H1 (cell line): Measurements from ENCODE around the gene RAP2A. TPM values are rescaled to one million over a fixed set of nuclear protein-coding genes. Genes with fewer than 3 reads are reported as not detected.

Source experiments
- CTCF ChIA-PET: fragments of 300-600 bp; sonication (Branson Sonifier 250); formaldehyde crosslinking; loops from one replicate; lab custom pipeline; 2021; ENCODE audit not compliant: partially characterized antibody; lab: Charles Lee
- POLR2A ChIA-PET: fragments of 300-600 bp; sonication (Branson Sonifier 250); formaldehyde crosslinking; loops from one replicate; lab custom pipeline; 2021; ENCODE audit warnings: inconsistent platforms; ENCODE audit not compliant: partially characterized antibody; lab: Charles Lee
- DNase-seq, 2 experiments: peaks; one replicate each; pipeline versions ENCODE4 v3.0.0 to v3.0.0-alpha.2; 2010 to 2022; ENCODE audit warnings: low spot score in 2 of 2, low read depth in 1 of 2, mixed read lengths in 1 of 2
- FAIRE-seq: peaks from 2 replicates; lab custom pipeline; 2011; peaks lifted over from hg19 to GRCh38; lab: Jason Lieb, UNC
- H2AFZ ChIP-seq: 2 replicates; pipeline ENCODE4 v1.8.1; 2012; ENCODE audit warnings: low read length, inconsistent platforms
- H2AK5ac ChIP-seq: 2 replicates; pipeline ENCODE4 v1.6.1; 2013; ENCODE audit warnings: low read depth, low read length
- H2BK120ac ChIP-seq: replicated peaks from 2 replicates; pipeline ENCODE3; 2013; ENCODE audit warnings: low read depth, low read length, inconsistent platforms
- H2BK12ac ChIP-seq: 2 replicates; pipeline ENCODE4 v1.6.1; 2013; ENCODE audit warnings: low read depth, low read length
- H2BK15ac ChIP-seq: 2 replicates; pipeline ENCODE4 v1.6.1; 2013; ENCODE audit warnings: low read length
- H2BK20ac ChIP-seq: 2 replicates; pipeline ENCODE4 v1.6.1; 2013; ENCODE audit warnings: low read length
- H2BK5ac ChIP-seq: 2 replicates; pipeline ENCODE4 v1.6.1; 2013; ENCODE audit warnings: low read depth, low read length
- H3K14ac ChIP-seq: 2 replicates; pipeline ENCODE4 v1.6.1; 2013; ENCODE audit warnings: inconsistent platforms; ENCODE audit not compliant: insufficient read length
- H3K18ac ChIP-seq: 2 replicates; pipeline ENCODE4 v1.6.1; 2013; ENCODE audit warnings: low read length; ENCODE audit errors: extremely low read depth
- H3K23ac ChIP-seq: 2 replicates; pipeline ENCODE4 v1.6.1; 2013; ENCODE audit warnings: inconsistent platforms; ENCODE audit not compliant: insufficient read length
- H3K23me2 ChIP-seq: 2 replicates; pipeline ENCODE4 v1.6.1; 2013; ENCODE audit warnings: low read depth, low read length
- H3K27ac ChIP-seq: 2 replicates; pipeline ENCODE4 v1.6.1; 2011; ENCODE audit warnings: low read depth, low read length, inconsistent platforms
- H3K27me3 ChIP-seq, 4 experiments: replicated peaks in 1 of 4; 1 replicate in 1 of 4; 2 replicates in 3 of 4; pipeline versions ENCODE4 v1.6.1 to v1.8.1; 2011 to 2013; ENCODE audit warnings: low read length in 3 of 4, mild to moderate bottlenecking in 3 of 4, inconsistent platforms in 2 of 4, mixed read lengths in 2 of 4, moderate library complexity in 1 of 4; ENCODE audit not compliant: control insufficient read depth in 3 of 4, insufficient read depth in 3 of 4; ENCODE audit errors: extremely low read depth in 1 of 4
- H3K36me3 ChIP-seq, 4 experiments: 2 replicates each; pipeline versions ENCODE4 v1.6.1 to v1.8.1; 2011 to 2013; ENCODE audit warnings: mild to moderate bottlenecking in 4 of 4, low read length in 3 of 4, moderate library complexity in 2 of 4, control low read depth in 1 of 4, inconsistent platforms in 1 of 4; ENCODE audit not compliant: insufficient read depth in 4 of 4, control insufficient read depth in 2 of 4
- H3K4ac ChIP-seq: replicated peaks from 2 replicates; pipeline ENCODE3; 2013; ENCODE audit warnings: low read length, low read depth, mixed read lengths, inconsistent platforms; ENCODE audit not compliant: insufficient read length
- H3K4me1 ChIP-seq, 4 experiments: replicated peaks in 1 of 4; 1 replicate in 1 of 4; 2 replicates in 3 of 4; pipeline versions ENCODE4 v1.6.1 to v1.8.1; 2011 to 2013; ENCODE audit warnings: low read length in 3 of 4, inconsistent platforms in 2 of 4, mixed read lengths in 1 of 4; ENCODE audit not compliant: insufficient read depth in 4 of 4, control insufficient read depth in 3 of 4
- H3K4me2 ChIP-seq, 2 experiments: 2 replicates each; pipeline versions ENCODE4 v1.6.1 to v1.8.1; 2011 to 2013; ENCODE audit warnings: low read depth in 2 of 2, low read length in 2 of 2, control low read depth in 1 of 2, inconsistent platforms in 1 of 2, mild to moderate bottlenecking in 1 of 2; ENCODE audit not compliant: insufficient read depth in 1 of 2
- H3K4me3 ChIP-seq, 4 experiments: fragments of 200-600, 300-600 bp in 1 of 4; sonication (generic), shearing (Covaris generic), sonication (Bioruptor Twin) in 1 of 4; 2 replicates each; pipeline versions ENCODE4 v1.5.1 to v1.8.1; 2011 to 2016; ENCODE audit warnings: low read length in 4 of 4, low read depth in 3 of 4, control low read depth in 2 of 4, inconsistent platforms in 2 of 4, mild to moderate bottlenecking in 2 of 4, mixed read lengths in 1 of 4, moderate library complexity in 1 of 4; ENCODE audit not compliant: insufficient read depth in 2 of 4; ENCODE audit errors: extremely low read depth in 1 of 4
- H3K56ac ChIP-seq: replicated peaks from 2 replicates; pipeline ENCODE3; 2013; ENCODE audit warnings: low read depth, mild to moderate bottlenecking, mixed read lengths, low read length, inconsistent platforms; ENCODE audit not compliant: insufficient read length
- H3K79me1 ChIP-seq: 2 replicates; pipeline ENCODE4 v1.6.1; 2013; ENCODE audit warnings: low read depth, low read length, control low read depth
- H3K79me2 ChIP-seq, 2 experiments: 2 replicates each; pipeline versions ENCODE4 v1.6.1 to v1.8.1; 2012 to 2013; ENCODE audit warnings: low read length in 2 of 2, mild to moderate bottlenecking in 2 of 2, inconsistent platforms in 1 of 2; ENCODE audit not compliant: insufficient read depth in 2 of 2, control insufficient read depth in 1 of 2
- H3K9ac ChIP-seq, 4 experiments: replicated peaks in 1 of 4; 1 replicate in 1 of 4; 2 replicates in 3 of 4; pipeline versions ENCODE4 v1.6.1 to v1.8.1; 2011 to 2013; ENCODE audit warnings: low read depth in 3 of 4, low read length in 3 of 4, control low read depth in 2 of 4, mild to moderate bottlenecking in 2 of 4, moderate library complexity in 2 of 4, inconsistent platforms in 1 of 4; ENCODE audit errors: extremely low read depth in 1 of 4
- H3K9me3 ChIP-seq, 2 experiments: 2 replicates each; pipeline versions ENCODE4 v1.6.1 to v1.8.1; 2012 to 2013; ENCODE audit warnings: mild to moderate bottlenecking in 2 of 2, moderate library complexity in 2 of 2, control low read depth in 1 of 2, inconsistent platforms in 1 of 2, low read depth in 1 of 2, low read length in 1 of 2, mixed read lengths in 1 of 2; ENCODE audit not compliant: insufficient read depth in 2 of 2
- H4K20me1 ChIP-seq, 2 experiments: replicated peaks in 1 of 2; 2 replicates each; pipeline versions ENCODE3 to v1.8.1; 2011 to 2013; ENCODE audit warnings: inconsistent platforms in 2 of 2, low read length in 2 of 2, mild to moderate bottlenecking in 1 of 2; ENCODE audit not compliant: insufficient read depth in 2 of 2, control insufficient read depth in 1 of 2
- H4K5ac ChIP-seq: 2 replicates; pipeline ENCODE4 v1.6.1; 2013; ENCODE audit warnings: low read length, low read depth, mixed read lengths, inconsistent platforms; ENCODE audit not compliant: insufficient read length
- H4K8ac ChIP-seq: 2 replicates; pipeline ENCODE4 v1.8.0; 2013; ENCODE audit warnings: mild to moderate bottlenecking, moderate library complexity, low read length, inconsistent platforms; ENCODE audit not compliant: insufficient read depth; ENCODE audit errors: extremely low read depth
- H4K91ac ChIP-seq: replicated peaks from 2 replicates; pipeline ENCODE3; 2013; ENCODE audit warnings: low read length, mixed read lengths, inconsistent platforms; ENCODE audit not compliant: insufficient read length
- GABPA ChIP-seq: IDR thresholded peaks from 2 replicates; pipeline ENCODE4 v1.6.1; 2011; ENCODE audit warnings: mild to moderate bottlenecking, low read length, moderate library complexity, borderline replicate concordance; ENCODE audit not compliant: insufficient read depth
- GTF2F1 ChIP-seq: IDR thresholded peaks from 2 replicates; pipeline ENCODE4 v1.6.1; 2012; ENCODE audit warnings: low read depth, low read length, improper control_type of control experiment, borderline replicate concordance
- JUN ChIP-seq: IDR thresholded peaks from 2 replicates; pipeline ENCODE4 v1.6.1; 2011; ENCODE audit warnings: low read depth, mild to moderate bottlenecking, improper control_type of control experiment, low read length
- KDM1A ChIP-seq: fragments of 200-600, 300-600 bp; sonication (generic); IDR thresholded peaks from 2 replicates; pipeline ENCODE4 v1.7.1; 2016; ENCODE audit warnings: mild to moderate bottlenecking, low read length, borderline replicate concordance
- KDM4A ChIP-seq: IDR thresholded peaks from one replicate; pipeline ENCODE4 v1.7.1; 2012; ENCODE audit warnings: low read depth, mild to moderate bottlenecking, moderate library complexity, low read length, inconsistent platforms; ENCODE audit not compliant: severe bottlenecking
- SP4 ChIP-seq: IDR thresholded peaks from 2 replicates; pipeline ENCODE4 v1.6.1; 2012; ENCODE audit warnings: low read length, inconsistent platforms
- SRF ChIP-seq: IDR thresholded peaks from 2 replicates; pipeline ENCODE4 v1.6.1; 2011; ENCODE audit warnings: mild to moderate bottlenecking, low read depth, low read length, moderate library complexity
- TCF12 ChIP-seq: IDR thresholded peaks from 2 replicates; pipeline ENCODE4 v1.6.1; 2011; ENCODE audit warnings: low read depth, mild to moderate bottlenecking, low read length
- whole genome bisulfite sequencing, 2 experiments: shearing (Covaris generic) in 1 of 2; methylation state at CpG; one replicate each; pipeline versions ENCODE4 v1.1.6 to v1.1.7; 2013 to 2015; ENCODE audit warnings: low lambda C conversion rate in 2 of 2, mixed read lengths in 2 of 2, inconsistent platforms in 1 of 2, low coverage in 1 of 2, missing lambda C conversion rate in 1 of 2; ENCODE audit not compliant: insufficient replicate concordance in 2 of 2, insufficient coverage in 1 of 2, insufficient read length in 1 of 2; ENCODE audit errors: extremely low coverage in 1 of 2, missing lambda C conversion rate in 1 of 2; 5-methylcytosine and 5-hydroxymethylcytosine counted together
- polyA plus RNA-seq, 7 experiments: library from polyadenylated mRNA; depleted of rRNA in 3 of 7; stranded (reverse) in 5 of 7; unstranded in 2 of 7; fragments of >200 nt in 5 of 7; fragments of 200-250 nt in 2 of 7; gene quantifications; 1 replicate in 5 of 7; 2 replicates in 1 of 7; 4 replicates in 1 of 7; pipeline versions ENCODE4 v1.2.1 to v1.2.3, GENCODE V29; 2011 to 2013; ENCODE audit warnings: missing spikeins in 2 of 7, mixed read lengths in 2 of 7
- total RNA-seq: library from RNA; stranded (reverse); fragmentation: NEBNext Ultra II Directional; extraction: Animal tissue kit (Norgen Biotek cat#: 25700); gene quantifications from 2 replicates; pipeline ENCODE4 v1.2.1, GENCODE V29; 2021

RAP2A gene
- total and polyA plus RNA-seq, 2 of the 8 experiments (the other 6 are each of a cell fraction or from before 2014, with no cell fraction given): 8.4 to 43.4 TPM

DNA sequence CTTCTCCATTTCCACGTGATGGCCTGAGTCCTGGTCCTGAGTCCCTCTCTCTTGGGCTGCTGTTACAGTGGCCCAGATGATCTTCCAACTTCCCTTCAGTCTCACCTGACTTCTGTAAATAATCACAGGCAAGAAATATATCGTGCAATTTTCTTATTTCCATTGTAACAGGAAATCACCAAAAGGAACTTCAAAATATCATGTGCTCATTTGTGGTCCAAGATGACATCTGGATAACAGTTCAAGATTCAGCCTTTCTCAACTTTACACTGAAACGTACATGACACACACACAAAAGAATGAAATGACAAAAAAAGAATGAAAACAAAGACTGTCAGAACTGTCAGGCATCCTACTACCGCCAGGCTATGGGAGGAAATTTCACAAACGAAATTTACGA lies 22.0 kb upstream of the RAP2A start:
- TF ChIP-seq TCF12 (no peak), SP4 (no peak), KDM1A (no peak), SRF (no peak), GTF2F1 (no peak), KDM4A (no peak), JUN (no peak), GABPA (no peak)
- Histone ChIP-seq H3K23me2 (no peaks in the 10 kb centered on the region), H3K79me1 (no peaks in the 10 kb centered on the region), H2BK15ac (no peak overlapping the region), H4K20me1 (no peaks in the 10 kb centered on the region), H4K5ac (no peak overlapping the region), H3K9ac (no peak overlapping the region), H4K91ac (no peak overlapping the region), H2AK5ac (no peak overlapping the region), H2BK20ac (no peak overlapping the region), H3K56ac (no peak overlapping the region), H3K4ac (no peak overlapping the region), H3K79me2 (no peaks in the 10 kb centered on the region), H3K4me1 (no peaks in the 10 kb centered on the region), H2BK120ac (no peak overlapping the region), H3K27me3 (no peaks in the 10 kb centered on the region), H3K18ac (no peak overlapping the region), H3K36me3 (no peaks in the 10 kb centered on the region), H4K8ac (no peak overlapping the region), H3K4me2 (no peak overlapping the region), H3K4me3 (no peak overlapping the region), H3K9me3 (no peaks in the 10 kb centered on the region), H3K23ac (no peak overlapping the region), H3K14ac (no peak overlapping the region), H3K27ac (no peak overlapping the region), H2AFZ (no peak overlapping the region), H2BK5ac (no peak overlapping the region), H2BK12ac (no peak overlapping the region)
- DNase-seq (no peak), FAIRE-seq (no peak)
- 89% methylated on average over 6 of the region's 6 CpGs; no CpG with 5 or more reads in 1 of the 2 experiments for WGBS, 2 experiments
- ChIA-PET POLR2A (no interaction called here), CTCF (no interaction called here)
